HuH-7 (cell line): Measurements from ENCODE around the gene MARCHF10.

Source experiments
- DNase-seq: peaks from one replicate; pipeline ENCODE4 v3.0.0; 2011; ENCODE audit warnings: low spot score

The MARCHF10 gene

DNA sequence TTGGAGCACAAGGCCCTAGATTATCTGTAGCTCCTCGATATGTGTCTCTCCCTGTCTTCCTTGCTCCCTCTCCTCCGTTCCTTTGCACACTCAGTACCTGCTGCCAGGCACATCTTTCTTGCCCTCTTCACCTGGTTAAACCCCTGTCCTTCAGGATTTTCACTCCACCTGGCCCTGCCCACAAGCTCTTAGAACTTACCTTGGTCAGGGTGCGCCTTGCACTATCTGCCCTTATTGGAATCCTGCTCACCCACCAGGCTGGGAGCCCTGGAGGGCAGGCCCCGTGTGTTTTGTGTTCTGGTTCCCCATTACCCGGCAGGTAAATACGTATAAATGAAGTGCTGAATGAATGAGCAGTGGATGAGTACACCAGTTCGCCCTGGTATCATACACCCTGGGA, 54.6 kb downstream of the MARCHF10 start:
- DNase-seq = no peak

DNA sequence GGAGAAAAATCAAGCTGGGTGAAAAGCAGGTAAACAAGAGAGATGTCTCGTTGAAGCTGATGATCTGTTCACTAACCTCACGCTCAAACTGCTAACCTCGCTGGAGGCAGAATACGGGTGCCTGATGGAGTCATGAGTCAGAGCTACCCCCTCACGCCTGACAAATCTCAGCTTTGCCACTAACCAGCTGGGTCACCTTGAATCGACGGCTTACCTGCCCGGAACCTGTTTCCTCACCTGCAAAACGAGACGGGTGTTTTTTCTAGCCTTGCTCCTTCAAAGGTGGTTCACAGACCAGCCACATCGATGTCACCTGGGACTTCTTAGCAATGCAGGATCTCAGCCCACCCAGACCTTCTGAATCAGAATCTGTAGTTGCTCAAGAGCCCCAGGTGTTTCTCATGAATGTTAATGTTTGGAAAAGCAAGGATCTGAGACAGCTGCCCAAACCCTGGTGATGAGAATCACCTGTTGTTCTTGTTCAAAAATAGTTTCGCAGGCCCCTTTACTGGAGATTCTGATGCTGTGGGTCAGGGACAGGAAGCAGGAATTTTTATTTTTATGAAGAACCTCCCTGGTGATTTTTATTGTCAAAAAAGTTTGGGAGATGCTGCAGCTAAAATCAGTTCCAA, 56.9 kb downstream of the MARCHF10 start:
- no peak for DNase-seq

DNA sequence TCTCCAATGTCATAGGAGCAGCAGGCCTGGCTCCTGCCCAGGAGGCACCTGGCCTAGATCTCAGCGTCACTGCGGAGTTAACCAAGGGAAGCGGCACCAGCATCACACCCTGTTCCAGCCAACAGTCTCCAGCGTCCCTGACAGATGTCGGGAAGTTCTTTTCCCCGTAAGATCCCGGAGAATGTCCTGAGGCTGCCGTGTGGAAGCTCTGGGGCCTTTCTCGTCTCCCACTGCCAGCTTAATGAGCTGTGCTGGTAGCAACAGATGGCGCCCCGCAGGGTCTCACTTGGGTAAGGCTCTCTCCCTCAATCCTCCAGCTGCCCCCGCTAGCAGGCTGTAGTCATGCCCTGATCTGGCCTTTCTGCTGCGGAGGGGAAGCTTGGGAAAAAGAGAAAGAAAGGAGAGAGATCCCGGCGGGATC, 57.5 kb downstream of the MARCHF10 start:
- DNase-seq = no peak

DNA sequence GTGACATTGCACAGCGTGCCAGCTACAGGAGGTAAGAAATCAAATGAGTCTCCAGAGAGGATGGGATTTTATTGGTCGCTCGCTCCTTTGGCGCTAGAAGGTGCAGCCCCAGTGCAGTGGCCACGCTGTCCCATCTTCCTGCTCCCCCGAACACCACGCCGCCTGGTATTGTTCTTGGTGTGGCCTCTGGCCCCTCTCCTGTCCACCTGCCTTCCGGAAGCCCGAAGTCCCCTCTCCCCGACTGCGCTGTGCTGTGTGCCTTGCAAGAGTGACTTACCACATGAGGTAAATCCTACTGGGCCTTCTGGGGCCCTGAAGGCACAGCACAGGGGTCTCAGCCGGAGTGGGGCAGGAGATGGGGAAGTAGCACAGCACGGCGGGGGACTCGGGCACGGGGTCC, 58.2 kb downstream of the MARCHF10 start:
- no peak for DNase-seq

DNA sequence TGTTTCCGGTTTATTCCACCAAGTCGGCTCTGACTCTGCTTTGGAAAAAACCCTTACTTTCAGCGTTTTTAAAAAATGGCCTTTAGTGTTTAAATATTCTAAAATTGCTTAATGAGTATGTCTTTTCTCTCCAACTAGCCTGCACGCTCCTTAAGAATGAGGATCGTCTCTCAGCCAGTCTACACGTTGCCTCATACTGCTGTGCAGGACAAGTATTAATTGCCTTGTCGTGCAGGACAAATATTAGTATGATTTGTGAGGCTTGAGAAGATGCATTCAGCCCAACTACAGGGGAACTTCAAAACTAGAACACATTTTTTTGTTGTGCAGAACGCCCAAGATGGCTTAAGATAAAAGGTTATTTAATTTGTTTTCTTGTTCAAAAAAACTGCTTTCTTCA, 61.2 kb downstream of the MARCHF10 start:
- DNase-seq = no peak

DNA sequence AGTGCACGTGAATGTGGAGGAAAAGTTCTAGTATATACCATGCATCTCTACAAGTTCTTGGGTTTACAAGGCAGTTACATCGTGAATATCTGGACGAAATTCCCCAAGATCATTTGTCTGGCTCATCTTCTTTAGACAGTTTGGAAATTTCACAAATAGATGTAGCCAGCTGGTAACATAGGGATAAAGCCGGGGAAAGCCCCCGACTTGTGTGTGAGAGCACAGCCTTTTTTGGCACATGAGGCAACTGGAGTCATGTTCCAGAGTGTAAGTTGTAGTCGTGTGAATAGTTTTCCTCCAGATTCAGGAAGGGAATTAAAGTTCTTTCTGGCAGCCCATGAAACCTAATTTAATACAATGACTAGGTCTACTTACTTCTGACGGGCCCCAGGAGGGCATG, 62.3 kb downstream of the MARCHF10 start:
- no peak for DNase-seq

DNA sequence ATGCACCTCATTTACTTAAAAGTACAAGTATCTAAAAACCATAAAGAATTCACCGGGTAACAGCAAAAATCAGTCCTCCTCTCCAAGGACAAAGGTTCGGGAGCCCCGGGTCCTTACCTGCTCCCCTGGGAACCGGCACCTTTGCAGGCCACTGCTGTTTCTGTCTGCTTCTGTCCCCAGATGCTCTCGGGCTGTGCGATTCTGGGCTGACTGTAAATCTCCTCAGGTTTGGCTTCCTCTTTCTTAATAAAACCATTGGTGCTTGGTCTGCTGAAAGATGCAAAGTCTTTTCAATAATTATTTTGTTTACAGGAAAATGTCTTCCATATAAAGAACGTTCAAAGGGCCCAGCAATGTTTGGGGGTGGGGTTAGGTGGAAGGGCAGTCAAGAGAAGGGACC, 63.9 kb downstream of the MARCHF10 start:
- no peak for DNase-seq

DNA sequence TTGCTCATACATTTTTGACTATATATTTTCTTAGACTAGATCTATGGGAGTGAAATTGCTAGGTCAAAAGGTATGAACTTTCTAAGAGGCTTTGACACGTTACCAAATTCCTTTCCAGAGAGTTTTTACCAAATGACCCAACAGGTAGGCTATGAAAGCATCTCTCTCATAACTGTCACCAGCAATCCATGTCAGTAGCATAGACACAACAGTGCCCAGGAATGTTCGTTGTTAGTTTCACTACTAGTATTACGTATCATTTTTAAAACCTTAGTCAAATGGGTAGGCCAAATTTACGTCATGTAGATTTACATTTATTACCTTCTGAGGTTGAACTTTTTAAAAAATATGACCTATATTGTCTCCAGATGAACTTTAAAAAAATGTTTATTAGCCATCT, 66.8 kb downstream of the MARCHF10 start:
- no peak for DNase-seq

DNA sequence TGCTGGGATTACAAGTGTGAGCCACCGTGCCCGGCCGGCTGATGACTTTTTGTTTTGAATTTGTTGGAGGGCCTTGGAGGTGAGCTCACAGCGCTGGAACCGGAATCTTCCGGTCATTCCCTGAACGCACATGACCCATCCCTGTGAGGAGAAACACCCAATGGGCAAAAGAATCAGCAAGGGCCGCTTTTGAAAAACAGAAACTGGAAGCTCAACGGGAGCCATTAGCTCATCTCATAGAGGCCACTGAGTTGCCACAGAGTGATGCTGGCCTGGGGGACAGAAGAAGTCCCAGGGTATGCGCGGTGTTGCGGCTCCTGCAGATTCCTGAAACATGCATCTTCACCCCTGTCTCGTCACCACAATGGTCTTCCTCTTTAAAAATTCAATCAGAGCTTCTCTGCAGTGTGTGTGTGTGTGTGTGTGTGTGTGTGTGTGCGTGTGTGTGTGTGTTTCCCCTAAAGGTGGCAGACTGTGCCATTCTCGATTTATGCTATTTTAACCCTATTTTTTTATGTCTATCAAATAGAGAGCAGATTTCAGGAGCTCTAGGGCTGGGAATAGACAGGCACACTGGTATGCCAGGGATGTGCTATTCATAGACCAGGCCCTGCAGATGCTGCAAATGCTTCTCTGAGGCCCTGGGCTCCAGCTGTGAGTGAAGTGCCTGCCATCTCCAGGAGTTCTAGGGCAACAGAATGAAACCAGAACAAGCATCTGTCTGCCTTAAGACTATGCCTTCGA, 68.3 kb downstream of the MARCHF10 start:
- no peak for DNase-seq

DNA sequence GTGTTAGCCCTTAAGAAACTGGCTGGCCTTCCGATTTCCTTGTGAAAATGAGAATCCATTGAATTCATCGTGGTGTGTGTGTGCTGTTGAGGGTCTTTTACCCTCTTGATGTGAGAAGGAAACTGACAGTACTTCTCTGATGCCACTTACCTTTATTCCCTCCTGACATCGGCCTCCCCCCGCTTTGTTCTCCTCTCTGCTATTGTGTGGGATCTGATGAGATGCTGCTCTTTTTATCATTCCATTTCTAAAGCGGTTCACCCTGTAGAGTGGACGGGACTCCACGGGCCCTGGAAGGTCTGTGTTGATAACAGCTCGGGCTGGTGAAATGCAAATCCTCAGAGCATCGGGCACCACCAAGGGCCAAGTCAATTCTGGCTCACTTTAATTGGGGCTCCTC, 69.8 kb downstream of the MARCHF10 start:
- DNase-seq = no peak

DNA sequence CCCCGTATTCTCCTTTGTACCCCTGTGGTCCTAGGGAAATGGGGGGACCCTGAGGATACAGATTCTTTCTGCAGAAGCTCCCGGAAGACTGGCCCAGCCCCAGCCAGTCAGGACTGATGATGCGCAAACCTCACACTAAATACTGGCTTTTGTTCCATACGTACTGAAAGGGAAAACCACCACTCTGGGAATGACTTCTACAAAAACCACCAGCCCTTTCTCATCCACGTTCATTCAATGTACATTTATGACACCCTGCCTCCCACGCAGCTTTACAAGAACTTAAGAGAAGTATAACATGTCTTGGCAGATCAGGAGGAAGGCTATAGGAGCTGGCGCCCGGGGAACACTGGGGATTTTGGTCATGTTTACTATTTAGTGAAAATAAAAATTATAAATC, 70.6 kb downstream of the MARCHF10 start:
- no peak for DNase-seq

DNA sequence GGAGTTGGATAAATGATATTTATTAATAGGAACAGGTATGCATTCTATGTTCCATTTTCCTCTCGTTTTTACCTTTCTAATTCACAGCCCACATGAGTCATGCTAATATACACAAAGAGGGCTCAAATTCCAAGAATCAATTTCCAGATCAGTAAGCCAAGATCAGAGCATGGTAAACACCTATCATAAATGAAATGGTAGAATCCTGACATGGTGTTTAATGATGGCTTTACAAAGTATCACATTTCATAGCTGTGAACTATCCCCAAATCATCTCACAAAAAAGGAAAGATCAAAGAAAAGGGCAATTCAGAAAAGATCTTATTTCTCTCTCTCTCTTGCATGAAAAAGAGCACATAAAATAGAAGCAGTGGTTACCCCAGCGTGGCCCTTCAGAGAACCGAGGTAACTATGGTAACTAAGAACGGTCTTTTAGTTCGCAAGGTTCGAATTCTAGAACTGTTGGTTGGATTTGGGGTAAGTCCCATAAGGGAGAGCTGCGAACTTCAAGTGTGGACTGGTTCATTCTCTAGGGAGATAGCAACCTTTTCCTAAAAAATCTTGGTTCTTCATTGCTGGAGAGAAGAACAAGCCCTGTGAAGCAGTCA, 73.0 kb downstream of the MARCHF10 start:
- DNase-seq = no peak

DNA sequence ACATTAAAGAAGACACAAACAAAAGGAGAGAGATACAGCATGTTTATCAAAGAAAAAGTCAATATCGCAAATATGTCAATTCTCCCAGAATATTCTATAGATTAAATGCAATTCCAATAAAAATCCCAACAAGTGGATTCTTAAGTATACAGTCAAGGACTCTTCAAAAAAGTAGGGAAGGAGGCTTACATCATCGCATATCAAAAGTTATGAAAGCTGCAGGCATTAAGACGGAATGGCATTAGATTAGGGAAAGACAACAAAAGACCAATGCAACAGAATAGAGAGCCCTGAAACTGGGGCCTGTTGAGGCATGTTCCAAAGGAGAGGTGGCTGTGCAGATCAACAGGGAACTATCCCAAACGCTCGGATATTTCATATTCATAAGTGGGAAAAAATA, 76.0 kb downstream of the MARCHF10 start:
- no peak for DNase-seq

DNA sequence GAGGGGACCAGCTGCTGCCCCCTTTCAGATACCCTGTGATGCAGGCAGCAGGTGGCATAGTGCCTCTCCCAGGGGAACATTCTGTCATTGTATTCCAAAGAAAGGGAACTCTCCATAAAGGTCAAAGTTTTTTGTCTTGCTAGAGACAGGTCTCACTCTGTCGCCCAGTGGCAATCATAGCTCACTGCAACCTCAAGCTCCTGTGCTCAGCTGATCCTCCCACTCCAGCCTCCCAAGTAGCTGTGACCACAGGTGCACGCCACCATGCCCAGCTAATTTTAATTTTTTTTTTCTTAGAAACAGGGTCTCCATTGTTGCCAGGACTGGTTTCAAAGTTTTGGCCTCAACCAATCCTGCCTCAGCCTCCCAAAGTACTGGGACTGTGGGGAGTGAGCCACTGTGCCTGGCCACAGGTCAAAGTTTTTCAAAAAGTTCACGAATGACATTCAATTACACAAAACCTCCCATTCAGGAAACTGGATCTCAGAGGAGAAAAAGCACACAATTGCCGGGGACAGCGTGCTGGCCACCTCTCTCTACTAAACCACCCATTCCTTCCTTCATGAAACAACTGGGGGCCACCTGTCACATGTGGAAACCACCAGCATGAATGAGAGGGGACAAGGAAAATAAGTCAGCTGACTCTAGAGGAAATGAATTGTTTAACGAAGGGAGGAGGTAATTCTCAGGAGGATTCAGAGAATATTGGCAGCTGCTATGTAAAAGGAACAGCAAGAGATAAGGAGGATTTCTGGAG, 80.0 kb downstream of the MARCHF10 start:
- no peak for DNase-seq

DNA sequence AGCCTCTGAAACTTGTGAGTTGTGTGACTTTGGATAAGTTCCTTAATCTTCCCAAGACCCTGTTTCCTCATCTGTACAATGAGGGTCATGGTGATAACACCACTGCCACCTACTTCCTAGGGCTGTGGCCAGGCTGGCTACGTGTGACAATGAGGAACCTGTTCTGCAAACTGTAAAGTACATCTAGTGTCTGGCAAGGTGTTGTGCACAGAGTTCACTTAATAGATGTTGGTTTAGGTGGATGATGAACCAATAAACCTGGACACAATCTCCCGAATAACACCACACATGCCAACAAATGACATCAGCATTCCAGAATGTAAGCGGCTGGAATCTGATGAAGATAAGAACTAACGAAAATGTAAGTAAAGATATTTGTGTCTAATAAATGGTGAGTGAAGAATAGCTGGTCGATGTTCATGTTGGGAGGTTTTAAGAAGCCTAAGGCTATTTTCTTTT, 82.3 kb downstream of the MARCHF10 start:
- DNase-seq = no peak

DNA sequence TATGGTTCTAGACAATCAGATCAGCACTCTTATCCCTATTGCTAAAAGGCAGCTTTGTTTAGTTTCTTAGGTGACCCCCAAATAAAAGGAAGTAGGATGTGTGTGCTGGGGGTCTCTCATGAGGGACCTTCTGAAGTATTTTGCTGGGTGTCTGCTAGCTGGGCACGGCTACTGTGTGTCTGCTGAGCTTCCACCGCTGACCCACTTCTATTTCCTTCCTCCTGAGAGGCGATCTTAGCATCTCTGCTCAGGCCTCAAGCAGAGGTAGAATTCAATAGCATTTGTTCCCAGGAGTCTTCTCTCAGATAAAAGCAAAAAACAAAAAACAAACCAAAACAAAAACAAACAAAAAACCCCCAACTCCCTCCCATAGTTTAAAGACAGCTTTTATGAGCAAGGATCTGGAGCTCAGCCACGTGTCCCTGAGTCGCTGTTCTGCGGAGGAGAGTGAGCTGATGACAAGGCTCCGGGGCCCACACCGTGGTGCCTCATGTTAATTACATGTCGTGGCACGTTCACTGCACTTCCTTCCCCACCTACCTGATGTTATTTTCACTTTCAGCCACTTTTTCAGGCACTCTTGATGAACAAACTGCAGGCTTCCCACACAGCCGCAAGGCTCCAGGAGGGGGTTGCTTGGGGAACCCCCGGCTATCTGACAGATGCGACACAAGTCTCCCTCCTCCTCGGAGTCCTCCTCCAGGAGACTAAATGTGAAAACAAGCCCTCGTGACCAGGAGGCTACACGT, 83.5 kb downstream of the MARCHF10 start:
- DNase-seq = no peak

DNA sequence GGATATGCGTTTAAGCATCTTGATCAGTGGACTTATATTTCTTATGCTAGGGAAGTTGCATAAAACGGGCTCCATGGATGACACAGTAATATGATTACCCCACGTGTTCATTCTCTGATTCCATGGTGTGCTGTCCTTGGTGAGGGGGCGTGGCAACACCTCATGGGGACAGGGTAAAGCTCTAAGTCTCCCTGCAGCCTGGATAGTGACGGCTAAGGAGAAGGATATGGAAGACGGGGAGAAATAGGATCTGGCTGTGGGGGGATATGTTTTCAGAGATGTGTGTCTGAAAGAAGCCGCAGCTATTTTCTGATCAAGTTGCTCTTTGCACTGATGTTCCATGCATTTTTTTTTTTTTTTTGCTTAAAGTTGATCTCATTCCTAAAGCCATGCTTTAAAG, 84.3 kb downstream of the MARCHF10 start:
- DNase-seq = no peak

DNA sequence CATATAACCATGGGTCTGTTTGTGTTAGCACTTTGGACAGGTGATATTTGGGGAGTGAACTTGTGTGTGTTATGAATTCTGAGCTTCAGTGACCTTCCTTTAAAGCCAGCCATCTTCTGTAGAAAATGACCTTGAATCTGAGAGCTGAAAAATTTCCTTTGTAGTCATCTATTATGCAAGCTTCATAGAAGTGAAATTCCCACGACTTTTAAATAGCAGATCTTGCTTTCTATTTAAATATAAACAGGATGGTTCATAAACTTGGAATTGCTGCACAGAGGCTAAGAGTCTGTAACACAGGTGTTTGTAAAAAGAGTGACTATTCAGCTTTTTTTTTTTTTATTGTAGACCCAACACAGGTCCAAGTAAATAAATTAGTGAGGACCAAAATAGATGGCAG, 85.5 kb downstream of the MARCHF10 start:
- DNase-seq = no peak

DNA sequence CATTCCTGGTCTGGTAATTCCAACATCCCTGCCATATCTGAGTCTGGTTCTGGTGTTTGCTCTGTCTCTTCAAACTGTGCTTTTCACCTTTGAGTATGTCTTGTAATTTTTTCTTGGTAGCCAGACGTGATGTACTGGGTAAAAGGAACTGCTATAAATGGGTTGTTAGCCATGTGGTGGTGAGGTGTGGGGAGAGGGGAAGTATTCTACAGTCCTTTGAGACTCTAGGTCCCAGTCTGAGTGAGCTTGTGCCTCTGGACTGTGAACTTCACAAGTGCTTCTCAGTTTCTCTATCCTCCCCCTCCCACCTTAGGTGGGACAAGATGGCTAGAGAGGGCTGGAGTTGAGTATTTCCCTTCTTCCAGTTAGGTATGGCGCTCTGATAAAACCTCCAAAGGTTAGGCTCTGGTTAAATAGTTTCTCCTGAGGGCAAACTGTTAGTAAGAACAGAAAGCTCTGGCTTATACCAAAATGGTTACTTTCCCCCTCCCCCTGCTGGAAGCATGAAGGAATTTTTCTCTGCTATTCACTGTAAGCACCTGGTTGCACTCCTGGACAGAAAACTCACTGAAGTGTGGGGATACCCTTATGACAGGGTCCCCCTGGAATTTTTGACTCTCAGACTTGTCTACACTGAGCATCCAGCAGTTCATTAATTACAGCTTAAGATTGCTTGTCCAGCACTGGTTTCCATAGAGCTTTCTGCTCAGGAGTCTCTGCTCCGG, 87.8 kb downstream of the MARCHF10 start:
- no peak for DNase-seq

DNA sequence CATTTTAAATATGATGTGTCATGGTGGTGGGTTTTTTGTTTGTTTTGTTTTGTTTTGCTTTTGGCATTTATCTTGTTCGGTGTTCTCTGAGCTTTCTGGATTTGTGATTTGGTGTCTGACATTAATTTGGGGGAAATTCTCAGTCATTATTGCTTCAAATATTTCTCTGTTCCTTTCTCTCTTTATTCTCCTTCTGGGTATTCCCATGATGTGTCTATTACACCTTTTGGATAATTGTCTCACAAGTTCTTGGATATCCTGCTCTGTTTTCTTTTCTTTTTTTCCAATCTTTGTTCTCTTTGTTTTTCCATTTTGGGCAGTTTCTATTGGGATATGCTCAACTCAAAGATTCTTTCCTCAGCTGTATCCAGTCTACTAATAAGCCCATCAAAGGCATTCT, 88.5 kb downstream of the MARCHF10 start:
- DNase-seq = no peak

DNA sequence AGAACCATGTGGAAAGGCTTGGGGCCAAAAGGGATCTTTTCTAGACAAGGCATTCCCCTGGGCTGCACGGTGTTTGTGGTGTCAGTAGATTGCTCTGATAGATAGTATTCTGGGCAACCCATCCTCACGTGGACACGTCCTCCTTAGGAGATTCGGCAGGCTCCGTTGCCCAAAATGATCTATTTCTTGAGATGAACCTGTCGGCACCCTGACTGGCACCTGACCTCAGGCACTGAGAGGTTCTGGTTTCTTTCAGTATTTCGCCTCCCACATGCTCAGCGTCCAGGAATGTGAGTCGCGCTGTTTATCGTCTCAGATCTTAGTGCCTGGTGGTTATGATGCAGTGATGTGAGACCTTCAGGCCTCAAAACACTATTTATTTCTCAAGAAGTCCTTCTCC, 89.7 kb downstream of the MARCHF10 start:
- no peak for DNase-seq
